Prostate gland (tissue), 2 donors: Measurements from ENCODE around the gene FHOD3. TPM values are rescaled to one million over a fixed set of nuclear protein-coding genes. Genes with fewer than 3 reads are reported as not detected.
"Not testable (repeated sequence)": the region's sequence is repeated elsewhere in the genome, so short reads cannot be mapped to it uniquely, and the experiment has no call there.

Experiments used
- DNase-seq: peaks from one replicate; pipeline ENCODE4 v3.0.0-alpha.2; 2019; ENCODE audit warnings: low spot score
- H3K27ac ChIP-seq, 2 donors: fragments of 200-600 bp; sonication (generic); 2 replicates each; pipeline ENCODE4 v1.5.1; 2017 to 2019
- H3K27me3 ChIP-seq: fragments of 200-600 bp; sonication (generic); replicated peaks from 2 replicates; pipeline ENCODE4 v1.5.1; 2019; ENCODE audit not compliant: insufficient read depth
- H3K36me3 ChIP-seq, 2 donors: fragments of 200-600 bp; sonication (generic); 1 replicate in 1 of 2; 2 replicates in 1 of 2; pipeline versions ENCODE4 v1.5.1 to v1.8.1; 2017 to 2019
- H3K4me1 ChIP-seq: fragments of 200-600 bp; sonication (generic); replicated peaks from 2 replicates; pipeline ENCODE4 v1.5.1; 2019
- H3K4me3 ChIP-seq, 2 donors: fragments of 200-600 bp; sonication (generic); 2 replicates each; pipeline ENCODE4 v1.5.1; 2017 to 2019
- H3K9me3 ChIP-seq: fragments of 200-600 bp; sonication (generic); 2 replicates; pipeline ENCODE4 v1.5.1; 2017
- POLR2A ChIP-seq: fragments of 450-650 bp; IDR thresholded peaks from one replicate; pipeline ENCODE4 v1.6.1; 2016; ENCODE audit warnings: antibody characterized with exemption, mild to moderate bottlenecking
- POLR2AphosphoS5 ChIP-seq: sonication (generic); formaldehyde crosslinking; IDR thresholded peaks from one replicate; pipeline ENCODE4 v1.6.1; 2017; ENCODE audit warnings: antibody characterized with exemption
- WGBS: methylation state at CpG from one replicate; pipeline ENCODE4 v1.1.5; 2018; 5-methylcytosine and 5-hydroxymethylcytosine counted together
- intact Hi-C: fragments of 100-400 bp; cut with DNase I; formaldehyde crosslinking; loops from one replicate; pipeline ENCODE4 v1.14.2; 2022
- total RNA-seq, 2 donors: library from RNA; depleted of rRNA; stranded (reverse); fragments of >200 nt; gene quantifications; one replicate each; pipeline ENCODE4 v1.1.0, GENCODE V29; 2016
- TF ChIP-seq, protein P1 (sequence below), 4 experiments: fragments of 200-600 bp in 2 of 4; fragments of 450-650 bp in 2 of 4; sonication (generic) in 2 of 4; IDR thresholded peaks; 1 replicate in 3 of 4; 2 replicates in 1 of 4; pipeline ENCODE4 v1.5.1; 2016 to 2019; ENCODE audit warnings: antibody characterized with exemption in 4 of 4, mild to moderate bottlenecking in 2 of 4, moderate library complexity in 2 of 4

FHOD3 gene
- total RNA-seq, 2 donors from 2014 or later: 25.1 to 52.5 TPM

DNA sequence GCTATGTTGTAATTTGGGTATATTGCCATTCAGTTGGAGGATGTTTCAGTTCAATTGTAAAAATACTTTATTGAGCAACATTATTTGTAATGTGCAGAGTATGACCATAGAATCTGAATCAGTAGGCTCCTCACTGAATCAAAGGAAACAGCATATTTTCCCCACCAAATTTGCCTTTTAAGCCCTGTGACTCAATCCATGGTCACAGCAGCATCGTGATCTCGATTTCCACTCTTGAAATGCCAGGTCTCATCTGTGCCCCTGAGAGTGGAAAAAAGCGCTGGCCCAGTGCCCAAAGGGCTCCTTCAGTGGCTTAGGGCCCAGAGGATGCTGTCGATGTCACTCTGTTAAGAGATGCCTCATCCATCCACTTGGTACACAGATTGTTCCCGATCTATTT is 57.5 kb downstream of the FHOD3 start:
- Histone ChIP-seq H3K36me3 (no peaks in the 10 kb centered on the region), H3K9me3 (no peaks in the 10 kb centered on the region), H3K4me3 (no peak overlapping the region), H3K27ac (no peak overlapping the region), H3K4me1 (no peaks in the 10 kb centered on the region), H3K27me3 (no peaks in the 10 kb centered on the region)
- WGBS: 78% methylated on average over 5 of the region's 5 CpGs
- no peak for DNase-seq
- intact Hi-C loops: no loop called here
- TF ChIP-seq, protein P1, sequence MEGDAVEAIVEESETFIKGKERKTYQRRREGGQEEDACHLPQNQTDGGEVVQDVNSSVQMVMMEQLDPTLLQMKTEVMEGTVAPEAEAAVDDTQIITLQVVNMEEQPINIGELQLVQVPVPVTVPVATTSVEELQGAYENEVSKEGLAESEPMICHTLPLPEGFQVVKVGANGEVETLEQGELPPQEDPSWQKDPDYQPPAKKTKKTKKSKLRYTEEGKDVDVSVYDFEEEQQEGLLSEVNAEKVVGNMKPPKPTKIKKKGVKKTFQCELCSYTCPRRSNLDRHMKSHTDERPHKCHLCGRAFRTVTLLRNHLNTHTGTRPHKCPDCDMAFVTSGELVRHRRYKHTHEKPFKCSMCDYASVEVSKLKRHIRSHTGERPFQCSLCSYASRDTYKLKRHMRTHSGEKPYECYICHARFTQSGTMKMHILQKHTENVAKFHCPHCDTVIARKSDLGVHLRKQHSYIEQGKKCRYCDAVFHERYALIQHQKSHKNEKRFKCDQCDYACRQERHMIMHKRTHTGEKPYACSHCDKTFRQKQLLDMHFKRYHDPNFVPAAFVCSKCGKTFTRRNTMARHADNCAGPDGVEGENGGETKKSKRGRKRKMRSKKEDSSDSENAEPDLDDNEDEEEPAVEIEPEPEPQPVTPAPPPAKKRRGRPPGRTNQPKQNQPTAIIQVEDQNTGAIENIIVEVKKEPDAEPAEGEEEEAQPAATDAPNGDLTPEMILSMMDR (IDR thresholded peaks at IDR 0.05): no peak
- TF ChIP-seq POLR2AphosphoS5: no peak
- no peak for TF ChIP-seq POLR2A

DNA sequence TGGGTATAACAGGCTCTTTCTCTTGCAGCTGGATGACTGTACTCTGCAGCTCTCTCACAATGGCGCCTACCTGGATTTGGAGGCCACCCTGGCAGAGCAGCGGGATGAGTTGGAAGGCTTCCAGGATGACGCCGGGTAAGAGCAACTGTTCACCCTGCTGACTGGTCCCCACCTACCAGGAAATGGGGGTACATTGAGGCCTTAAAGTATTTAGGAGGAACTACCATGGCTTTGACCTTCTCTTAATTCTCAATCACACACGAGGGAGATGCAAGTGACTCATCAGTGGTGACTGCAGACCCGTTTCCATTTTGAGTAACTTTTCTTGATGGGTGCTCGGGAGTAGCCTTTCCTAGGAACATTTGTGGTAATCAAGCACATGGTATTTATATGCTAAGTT is 58.0 kb downstream of the FHOD3 start:
- no peak overlapping the region for H3K27ac ChIP-seq
- DNase-seq: no peak
- 91% methylated on average over 7 of the region's 7 CpGs for WGBS
- H3K4me1 ChIP-seq: no peaks in the 10 kb centered on the region
- TF ChIP-seq POLR2A (no peak), POLR2AphosphoS5 (no peak)
- TF ChIP-seq, protein P1 (IDR thresholded peaks at IDR 0.05): no peak
- no peak overlapping the region for H3K4me3 ChIP-seq
- H3K9me3 ChIP-seq: no peaks in the 10 kb centered on the region
- H3K27me3 ChIP-seq: no peaks in the 10 kb centered on the region
- intact Hi-C loops: no loop called here
- no peaks in the 10 kb centered on the region for H3K36me3 ChIP-seq

DNA sequence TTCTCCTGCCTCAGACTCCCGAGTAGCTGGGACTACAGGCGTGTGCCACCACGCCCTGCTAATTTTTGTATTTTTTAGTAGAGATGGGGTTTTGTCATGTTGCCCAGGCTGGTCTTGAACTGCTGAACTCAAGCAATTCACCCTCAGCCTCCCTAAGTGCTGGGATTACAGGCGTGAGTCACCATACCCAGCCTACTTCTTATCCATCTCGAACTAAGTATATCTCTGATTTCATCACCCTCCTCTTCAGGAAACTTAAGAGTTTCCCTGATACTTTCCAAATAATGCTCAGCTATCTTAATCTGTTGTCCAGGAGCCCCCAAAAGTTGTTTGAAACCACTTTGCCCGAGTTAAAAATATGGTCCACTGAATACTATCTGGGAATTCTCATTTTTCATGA is 59.2 kb downstream of the FHOD3 start:
- H3K4me3 ChIP-seq, H3K9me3 ChIP-seq, intact Hi-C loops, H3K27ac ChIP-seq, H3K4me1 ChIP-seq, H3K27me3 ChIP-seq, H3K36me3 ChIP-seq, DNase-seq: not testable (repeated sequence)
- WGBS: 91% methylated on average over 6 of the region's 6 CpGs

DNA sequence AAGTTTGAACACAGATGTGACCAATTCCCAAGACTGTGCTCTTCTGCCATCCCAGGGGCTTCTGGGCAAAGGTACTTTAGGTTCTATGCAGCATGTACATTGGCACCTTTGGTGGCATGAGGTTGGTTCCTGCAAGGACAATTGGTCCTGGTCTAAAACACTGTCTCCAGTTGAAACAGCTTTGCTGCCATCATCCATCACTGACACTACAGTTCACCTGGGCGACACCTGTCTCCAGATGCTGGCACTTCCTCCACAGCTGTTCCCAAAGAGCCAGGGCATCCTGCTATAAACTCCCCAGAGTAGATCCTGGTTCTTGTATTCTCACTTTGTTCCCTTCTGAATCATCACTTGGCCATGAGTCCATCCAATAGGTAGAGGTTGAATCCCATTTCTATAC is 60.6 kb downstream of the FHOD3 start:
- H3K4me3 ChIP-seq: no peak overlapping the region
- no peaks in the 10 kb centered on the region for H3K36me3 ChIP-seq
- H3K4me1 ChIP-seq: no peaks in the 10 kb centered on the region
- intact Hi-C loops: no loop called here
- no peak for TF ChIP-seq POLR2AphosphoS5
- H3K27me3 ChIP-seq: no peaks in the 10 kb centered on the region
- no peak for DNase-seq
- WGBS: 100% methylated on average over 1 of the region's 1 CpG
- no peaks in the 10 kb centered on the region for H3K9me3 ChIP-seq
- no peak overlapping the region for H3K27ac ChIP-seq

DNA sequence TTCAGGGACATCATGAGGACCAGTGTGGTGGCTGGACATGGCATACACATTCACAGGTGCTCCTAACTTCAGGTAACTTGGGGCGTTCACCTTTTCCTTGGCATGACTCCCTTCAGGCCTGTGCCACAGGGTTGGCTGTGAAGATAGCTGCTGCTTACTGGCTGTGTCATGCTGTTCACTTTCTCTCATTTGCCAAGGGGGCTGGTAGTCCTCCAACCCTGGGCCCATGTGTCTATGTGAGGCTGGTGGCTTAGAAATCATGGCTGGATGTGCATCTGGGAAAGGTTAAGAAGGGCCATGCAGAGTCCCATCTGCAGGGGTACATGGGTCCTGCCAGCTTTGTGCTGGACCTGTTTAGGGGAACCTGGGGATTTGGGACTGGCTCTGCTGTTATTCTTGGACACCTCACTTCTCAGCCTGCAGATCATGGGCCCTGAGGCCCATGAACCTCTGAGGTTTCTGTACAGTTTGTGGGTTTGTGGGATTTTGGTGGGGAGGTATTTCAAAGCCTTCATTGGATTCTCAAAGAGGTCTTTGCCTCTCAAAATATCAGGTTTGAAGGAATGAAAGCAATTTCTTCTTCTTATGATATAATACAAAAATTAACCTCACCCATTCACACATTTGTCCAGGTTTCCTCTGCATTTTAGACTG is 62.9 kb downstream of the FHOD3 start:
- Histone ChIP-seq H3K27me3 (no peaks in the 10 kb centered on the region), H3K9me3 (no peaks in the 10 kb centered on the region), H3K36me3 (no peaks in the 10 kb centered on the region), H3K4me1 (no peaks in the 10 kb centered on the region), H3K4me3 (no peak overlapping the region), H3K27ac (no peak overlapping the region)
- DNase-seq: no peak
- WGBS: 100% methylated on average over 1 of the region's 1 CpG
- intact Hi-C loops: no loop called here
- TF ChIP-seq, protein P1 (IDR thresholded peaks at IDR 0.05): no peak
- TF ChIP-seq POLR2A (no peak), POLR2AphosphoS5 (no peak)

DNA sequence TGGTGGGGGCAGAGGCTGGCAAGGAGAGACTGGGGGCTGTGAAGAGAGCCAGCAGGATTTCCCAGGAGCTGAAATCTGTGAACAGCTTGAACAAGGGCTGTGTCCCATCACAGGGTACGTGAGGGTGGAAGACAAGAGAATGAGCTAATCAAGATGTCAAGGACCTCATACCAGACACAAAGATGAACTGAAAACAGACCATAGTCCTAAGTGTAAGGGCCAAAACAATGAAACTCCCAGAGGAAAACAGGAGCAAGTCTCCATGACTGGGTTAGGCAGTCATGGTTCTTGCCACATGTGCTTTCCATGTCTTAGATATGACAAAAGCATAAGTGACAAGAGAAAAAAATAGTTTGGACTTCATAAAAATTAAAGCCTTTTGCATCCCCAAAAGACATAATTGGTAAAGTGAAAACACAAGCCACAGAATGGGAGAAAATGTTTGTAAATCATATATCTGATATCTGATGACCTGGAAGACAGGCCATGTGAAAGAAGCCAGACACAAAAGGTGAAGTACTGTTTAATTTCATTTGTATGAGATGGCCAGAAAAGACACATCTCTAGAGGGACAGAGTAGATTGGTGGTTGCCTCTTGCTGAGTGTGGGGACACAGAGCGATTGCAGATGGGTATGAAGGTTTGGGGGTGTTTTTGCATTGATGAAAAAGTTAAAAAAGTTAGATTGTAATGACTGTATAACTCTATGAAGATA is 67.6 kb downstream of the FHOD3 start:
- intact Hi-C loops: no loop called here
- Histone ChIP-seq H3K36me3 (no peaks in the 10 kb centered on the region), H3K9me3 (no peaks in the 10 kb centered on the region), H3K4me1 (no peaks in the 10 kb centered on the region), H3K27me3 (no peaks in the 10 kb centered on the region), H3K4me3 (no peak overlapping the region), H3K27ac (no peak overlapping the region)
- 84% methylated on average over 2 of the region's 2 CpGs for WGBS
- TF ChIP-seq, protein P1 (IDR thresholded peaks at IDR 0.05): no peak
- TF ChIP-seq POLR2A (no peak), POLR2AphosphoS5 (no peak)
- no peak for DNase-seq
